Mucosa of descending colon (tissue), 3 donors: ENCODE measurements around the gene SSTR5. TPM values are rescaled to one million over a fixed set of nuclear protein-coding genes. Genes with fewer than 3 reads are reported as not detected.

Experiments
- ATAC-seq: fragments of 200-7000 bp; cut with Tn5 transposase; one replicate; pipeline ENCODE4 v1.9.1; 2020; ENCODE audit warnings: mild to moderate bottlenecking, moderate library complexity
- DNase-seq, 3 donors: peaks; one replicate each; pipeline ENCODE4 v3.0.0-alpha.2; 2020
- H3K36me3 ChIP-seq: fragments of 200-600 bp; one replicate; pipeline ENCODE4 v1.8.0; 2021; ENCODE audit warnings: low read depth, mild to moderate bottlenecking
- H3K4me1 ChIP-seq: fragments of 200-600 bp; one replicate; pipeline ENCODE4 v1.8.0; 2021; ENCODE audit warnings: low read depth, mild to moderate bottlenecking
- H3K4me3 ChIP-seq: fragments of 200-600 bp; one replicate; pipeline ENCODE4 v1.8.0; 2021; ENCODE audit warnings: mild to moderate bottlenecking
- H3K9me3 ChIP-seq: fragments of 200-600 bp; one replicate; pipeline ENCODE4 v1.8.0; 2021; ENCODE audit warnings: mild to moderate bottlenecking
- intact Hi-C, 2 donors: fragments of 100-400 bp; cut with DNase I in 1 of 2; cut with micrococcal nuclease in 1 of 2; formaldehyde crosslinking; loops; one replicate each; pipeline versions ENCODE4 v1.11.0 to v1.11.1; 2022; cut with DNase I, micrococcal nuclease
- total RNA-seq, 3 donors: library from RNA; stranded (reverse); fragmentation: NEBNext Ultra II Directional in 2 of 3; extraction: Animal tissue kit (Norgen Biotek cat#: 25700) in 2 of 3; gene quantifications; one replicate each; pipeline versions ENCODE4 v1.2.1 to v1.2.4, GENCODE V29; 2021 to 2023
- TF ChIP-seq, protein P1 (sequence below): fragments of 200-600 bp; IDR thresholded peaks from one replicate; pipeline ENCODE4 v1.8.0; 2022; ENCODE audit warnings: antibody characterized with exemption, mild to moderate bottlenecking
- donor health status: DM: no; HTN: no; CAD: no; lungs with moderate emphysema.
- donor health status: DM: no; HTN: no; CAD: no.
- donor health status: DM: no; HTN: yes; CAD: no.

The SSTR5 gene
- total RNA-seq, 3 donors from 2014 or later, result not detected

DNA sequence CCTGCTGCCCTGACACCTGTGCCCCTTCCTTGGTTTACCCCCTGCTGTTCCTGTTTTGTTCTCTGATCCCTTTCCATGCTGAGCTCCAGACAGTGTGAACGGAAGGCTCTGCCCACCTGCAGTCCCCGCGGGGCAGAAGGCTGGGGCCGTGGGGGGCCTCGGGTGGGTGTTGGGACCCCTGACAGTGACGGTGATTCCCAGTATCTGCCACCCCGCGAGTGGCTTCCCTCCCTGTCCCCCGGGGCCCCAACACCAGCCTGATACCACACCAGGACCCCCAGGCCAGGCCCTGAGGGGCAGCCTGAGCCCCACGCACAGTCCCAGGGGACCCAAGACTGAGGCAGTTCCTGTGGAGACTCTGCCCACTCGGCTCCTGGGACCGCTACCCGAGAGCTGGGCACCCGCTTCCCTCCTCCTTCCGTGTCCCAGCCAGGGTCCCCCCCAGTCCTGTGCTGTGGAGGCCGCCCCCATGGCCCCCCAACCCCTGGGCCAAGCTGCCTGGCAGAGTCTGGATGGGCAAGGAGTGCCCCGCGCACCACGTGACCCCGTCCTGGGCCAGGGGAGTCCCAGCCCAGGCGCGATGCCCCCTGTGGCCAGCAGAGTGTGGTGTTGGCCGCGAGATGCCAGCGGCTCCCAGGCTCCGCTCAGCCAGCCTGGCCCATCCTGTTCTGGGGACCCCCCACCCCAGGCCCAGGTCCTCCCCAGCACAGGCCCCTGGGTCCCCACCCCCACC lies 33.5 kb downstream of the SSTR5 start:
- H3K4me3 ChIP-seq, result no peak overlapping the region
- peak; percentile 72 for ATAC-seq
- intact Hi-C loops, result no loop called here
- TF ChIP-seq, protein P1, sequence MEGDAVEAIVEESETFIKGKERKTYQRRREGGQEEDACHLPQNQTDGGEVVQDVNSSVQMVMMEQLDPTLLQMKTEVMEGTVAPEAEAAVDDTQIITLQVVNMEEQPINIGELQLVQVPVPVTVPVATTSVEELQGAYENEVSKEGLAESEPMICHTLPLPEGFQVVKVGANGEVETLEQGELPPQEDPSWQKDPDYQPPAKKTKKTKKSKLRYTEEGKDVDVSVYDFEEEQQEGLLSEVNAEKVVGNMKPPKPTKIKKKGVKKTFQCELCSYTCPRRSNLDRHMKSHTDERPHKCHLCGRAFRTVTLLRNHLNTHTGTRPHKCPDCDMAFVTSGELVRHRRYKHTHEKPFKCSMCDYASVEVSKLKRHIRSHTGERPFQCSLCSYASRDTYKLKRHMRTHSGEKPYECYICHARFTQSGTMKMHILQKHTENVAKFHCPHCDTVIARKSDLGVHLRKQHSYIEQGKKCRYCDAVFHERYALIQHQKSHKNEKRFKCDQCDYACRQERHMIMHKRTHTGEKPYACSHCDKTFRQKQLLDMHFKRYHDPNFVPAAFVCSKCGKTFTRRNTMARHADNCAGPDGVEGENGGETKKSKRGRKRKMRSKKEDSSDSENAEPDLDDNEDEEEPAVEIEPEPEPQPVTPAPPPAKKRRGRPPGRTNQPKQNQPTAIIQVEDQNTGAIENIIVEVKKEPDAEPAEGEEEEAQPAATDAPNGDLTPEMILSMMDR, result peak; percentile 57
- no peaks in the 10 kb centered on the region for H3K36me3 ChIP-seq
- peak in 2 of 3 donors; percentile 67 to 71 for DNase-seq
- H3K9me3 ChIP-seq, result no peaks in the 10 kb centered on the region
- peaks cover 4% of the 10 kb centered on the region for H3K4me1 ChIP-seq

DNA sequence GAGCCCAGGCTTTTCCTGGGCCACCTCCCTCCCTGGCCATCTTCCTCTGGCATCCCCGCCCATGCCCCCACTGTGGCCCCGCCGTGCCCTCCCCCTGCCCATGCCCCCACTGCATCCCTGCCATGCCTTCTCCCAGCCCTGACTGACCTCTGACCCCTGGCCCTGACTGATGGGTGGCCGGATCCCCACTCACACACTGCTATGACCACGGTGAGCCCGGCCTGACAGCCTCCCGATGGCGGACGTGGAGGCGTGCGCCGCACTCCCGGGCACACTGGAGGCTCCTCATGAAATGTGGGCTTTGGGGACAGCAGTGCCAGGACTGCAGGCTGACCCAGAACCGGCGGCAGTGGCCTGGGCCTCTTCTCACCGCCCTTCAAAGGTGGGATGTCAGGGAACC lies 34.1 kb downstream of the SSTR5 start:
- no peaks in the 10 kb centered on the region for H3K9me3 ChIP-seq
- H3K4me1 ChIP-seq, result peaks cover 4% of the 10 kb centered on the region
- no peaks in the 10 kb centered on the region for H3K36me3 ChIP-seq
- ATAC-seq, result no peak
- TF ChIP-seq, protein P1, result no peak
- DNase-seq, result no peak
- H3K4me3 ChIP-seq, result no peak overlapping the region
- intact Hi-C loops, result no loop called here

DNA sequence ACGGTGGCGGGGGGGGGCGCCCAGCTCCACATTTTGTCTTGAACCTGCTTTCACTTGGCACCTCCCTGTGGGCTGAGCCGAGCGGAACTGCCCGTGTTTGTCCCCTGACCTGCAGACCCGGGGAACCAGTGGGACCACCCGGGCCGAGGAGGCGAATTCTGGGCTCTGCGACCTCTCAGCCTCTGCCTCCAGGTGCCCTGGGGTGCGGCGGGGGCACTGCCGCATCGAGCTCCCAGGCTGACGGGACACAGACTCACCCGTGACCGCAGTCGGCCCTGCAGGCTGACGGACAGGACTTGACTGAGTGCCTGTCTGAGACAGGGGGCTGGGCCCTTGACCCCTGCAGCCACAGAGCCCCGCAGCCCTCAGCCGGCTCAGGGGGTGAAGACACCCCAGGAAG lies 34.6 kb downstream of the SSTR5 start:
- no peaks in the 10 kb centered on the region for H3K9me3 ChIP-seq
- H3K4me3 ChIP-seq, result no peak overlapping the region
- no peak for ATAC-seq
- TF ChIP-seq, protein P1, result no peak
- H3K36me3 ChIP-seq, result no peaks in the 10 kb centered on the region
- H3K4me1 ChIP-seq, result peaks cover 4% of the 10 kb centered on the region
- DNase-seq, result no peak
- intact Hi-C loops, result no loop called here

DNA sequence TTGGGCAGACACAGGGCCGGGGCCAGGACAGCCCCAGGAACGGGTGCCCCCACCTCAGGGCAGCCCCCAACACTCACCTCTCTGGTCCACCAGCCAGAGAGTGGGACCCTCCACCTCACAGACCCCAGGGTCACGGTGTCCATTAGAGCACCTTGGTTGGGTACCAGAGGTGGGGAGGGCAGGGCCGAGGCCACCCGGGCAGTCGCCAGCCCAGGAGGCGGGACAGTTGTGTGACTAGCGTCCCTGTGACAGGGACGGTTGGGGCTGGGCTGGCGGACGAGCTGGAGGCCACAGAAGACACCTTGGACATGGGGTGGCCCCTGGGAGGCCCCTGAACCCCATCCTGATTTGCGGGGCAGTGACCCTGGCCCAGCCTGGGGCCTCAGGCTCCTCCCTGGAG lies 35.2 kb downstream of the SSTR5 start:
- TF ChIP-seq, protein P1, result no peak
- Histone ChIP-seq H3K4me1 (peaks cover 4% of the 10 kb centered on the region), H3K36me3 (no peaks in the 10 kb centered on the region), H3K4me3 (no peak overlapping the region), H3K9me3 (no peaks in the 10 kb centered on the region)
- ATAC-seq (no peak), DNase-seq (no peak)
- intact Hi-C loops, result no loop called here

DNA sequence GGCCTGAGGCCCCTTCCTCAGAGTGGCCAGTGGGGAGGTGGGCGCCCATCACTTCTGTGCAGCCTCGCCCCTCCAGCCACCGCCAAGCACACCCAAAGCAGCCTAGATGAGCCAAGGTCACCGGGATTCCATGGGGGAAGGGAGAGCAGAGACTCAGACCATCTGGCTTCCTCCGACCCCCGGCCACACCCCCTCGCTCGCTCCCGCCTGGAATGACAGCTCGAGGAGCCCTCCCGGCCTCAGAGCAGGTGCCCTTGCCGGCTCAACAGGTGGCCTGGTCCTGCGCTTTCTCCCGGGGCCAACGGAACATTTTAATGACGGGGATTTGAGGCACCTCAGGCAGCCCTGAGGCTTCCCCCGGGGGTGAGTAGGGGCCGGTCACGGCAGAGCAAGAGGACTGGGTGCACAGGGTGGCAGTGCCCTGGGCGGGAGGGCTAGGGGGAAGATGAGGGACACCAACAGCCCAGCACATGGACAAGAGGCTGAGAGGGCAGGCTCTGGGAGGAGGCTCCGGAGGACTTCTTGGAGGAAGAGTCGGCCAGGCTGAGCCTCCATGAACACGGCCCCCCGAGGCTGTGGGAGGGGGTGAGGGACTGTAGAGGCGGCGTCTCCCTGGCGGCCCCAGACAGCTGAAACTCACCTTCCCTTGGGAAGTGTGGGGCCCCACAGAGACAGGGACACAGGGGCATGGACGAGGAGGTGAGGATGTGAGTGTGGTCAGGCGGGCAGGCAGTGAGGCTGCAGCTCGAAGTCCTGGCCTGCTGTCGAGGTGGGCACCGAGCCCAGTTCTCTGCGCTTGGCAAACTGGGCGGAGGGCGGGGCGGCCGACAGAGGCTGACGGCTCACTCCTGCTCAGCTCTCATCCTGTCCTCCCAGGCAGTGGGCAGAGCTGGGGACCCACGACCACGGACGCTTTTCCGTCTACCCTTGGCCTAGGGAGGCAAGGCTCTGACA lies 36.0 kb downstream of the SSTR5 start:
- Histone ChIP-seq H3K9me3 (no peaks in the 10 kb centered on the region), H3K36me3 (no peaks in the 10 kb centered on the region), H3K4me3 (no peak overlapping the region), H3K4me1 (no peaks in the 10 kb centered on the region)
- intact Hi-C loops, result no loop called here
- peak in 2 of 3 donors; percentile 35 to 51 for DNase-seq
- ATAC-seq, result peak; percentile 41
- TF ChIP-seq, protein P1, result no peak
